ENCODE results near the gene UEVLD. TPM values are rescaled to one million over a fixed set of nuclear protein-coding genes. Genes with fewer than 3 reads are reported as not detected.

Gene UEVLD
- total RNA-seq, 1 donor from 2014 or later, result 21.4 TPM

GRCh38 chr11:18492888-18493287, 95.6 kb downstream of the UEVLD start:
- H3K4me1 Mint-ChIP-seq (ENCODE audit: low read depth), result peaks cover 19% of the 10 kb centered on the region
- DNase-seq (ENCODE audit: low spot score), result no peak
- H3K27ac Mint-ChIP-seq (ENCODE audit: unreplicated experiment), result no peak overlapping the region
- no peaks in the 10 kb centered on the region for H3K27me3 Mint-ChIP-seq (ENCODE audit: low read depth)
- H3K4me3 Mint-ChIP-seq (ENCODE audit: unreplicated experiment), result no peak overlapping the region
- TF ChIP-seq CTCF (IDR thresholded peaks at IDR 0.05), result no peak
- peaks cover 14% of the 10 kb centered on the region for H3K36me3 Mint-ChIP-seq (ENCODE audit: low read depth)
- H3K9me3 Mint-ChIP-seq (ENCODE audit: low read depth), result no peaks in the 10 kb centered on the region

GRCh38 chr11:18491924-18492323, 96.6 kb downstream of the UEVLD start:
- no peak for DNase-seq (ENCODE audit: low spot score)
- no peaks in the 10 kb centered on the region for H3K9me3 Mint-ChIP-seq (ENCODE audit: low read depth)
- no peak overlapping the region for H3K27ac Mint-ChIP-seq (ENCODE audit: unreplicated experiment)
- no peak for TF ChIP-seq CTCF (IDR thresholded peaks at IDR 0.05)
- H3K36me3 Mint-ChIP-seq (ENCODE audit: low read depth), result peaks cover 15% of the 10 kb centered on the region
- no peak overlapping the region for H3K4me3 Mint-ChIP-seq (ENCODE audit: unreplicated experiment)
- no peaks in the 10 kb centered on the region for H3K27me3 Mint-ChIP-seq (ENCODE audit: low read depth)
- peaks cover 19% of the 10 kb centered on the region for H3K4me1 Mint-ChIP-seq (ENCODE audit: low read depth)

- H3K36me3 Mint-ChIP-seq (ENCODE audit: low read depth), result peaks cover 15% of the 10 kb centered on the region
Observed at GRCh38 chr11:18490736-18491485, 97.6 kb downstream of the UEVLD start.

GRCh38 chr11:18490319-18490718, 98.2 kb downstream of the UEVLD start:
- Mint-ChIP-seq H3K36me3 (ENCODE audit: low read depth) (peaks cover 12% of the 10 kb centered on the region), H3K4me3 (ENCODE audit: unreplicated experiment) (no peak overlapping the region), H3K9me3 (ENCODE audit: low read depth) (no peaks in the 10 kb centered on the region), H3K27me3 (ENCODE audit: low read depth) (no peaks in the 10 kb centered on the region), H3K4me1 (ENCODE audit: low read depth) (peaks cover 19% of the 10 kb centered on the region), H3K27ac (ENCODE audit: unreplicated experiment) (no peak overlapping the region)
- DNase-seq (ENCODE audit: low spot score), result no peak
- TF ChIP-seq CTCF (IDR thresholded peaks at IDR 0.05), result no peak

More at GRCh38 chr11:18490736-18491485, 97.6 kb downstream of the UEVLD start:
- TF ChIP-seq CTCF (IDR thresholded peaks at IDR 0.05), result no peak
- no peak for DNase-seq (ENCODE audit: low spot score)
- no peak overlapping the region for H3K27ac Mint-ChIP-seq (ENCODE audit: unreplicated experiment)
- no peak overlapping the region for H3K4me3 Mint-ChIP-seq (ENCODE audit: unreplicated experiment)
- peaks cover 19% of the 10 kb centered on the region for H3K4me1 Mint-ChIP-seq (ENCODE audit: low read depth)
- no peaks in the 10 kb centered on the region for H3K9me3 Mint-ChIP-seq (ENCODE audit: low read depth)
- H3K27me3 Mint-ChIP-seq (ENCODE audit: low read depth), result no peaks in the 10 kb centered on the region

DNA sequence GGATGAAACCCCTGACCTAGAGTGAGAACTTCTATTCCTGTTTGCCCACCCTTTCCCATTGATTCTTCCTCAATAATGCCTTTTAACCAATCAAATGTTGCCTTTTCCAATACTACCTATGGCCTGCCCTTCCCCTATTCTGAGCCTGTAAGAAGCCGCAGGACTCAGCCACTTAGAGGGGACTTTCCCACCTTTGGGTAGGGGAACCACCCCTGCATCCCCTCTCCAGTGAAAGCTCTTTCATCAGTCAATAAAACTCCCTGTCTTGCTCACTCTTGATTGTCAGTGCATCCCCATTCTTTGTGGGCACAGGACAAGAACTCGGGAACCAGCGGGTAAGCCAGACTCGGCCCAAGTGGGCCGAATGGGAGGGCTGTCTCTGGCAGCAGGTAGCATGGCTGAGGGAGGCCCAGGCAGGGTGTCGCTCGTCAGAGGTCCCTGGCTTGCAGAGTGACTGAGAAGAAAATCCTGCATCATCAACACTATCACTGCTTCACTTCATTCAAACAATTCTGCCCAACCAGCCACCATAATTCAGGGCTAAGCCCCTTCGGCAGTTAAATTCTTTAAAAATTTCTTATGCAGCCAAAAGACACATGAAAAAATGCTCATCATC, 102.5 kb downstream of the UEVLD start:
- Mint-ChIP-seq H3K27ac (ENCODE audit: unreplicated experiment) (no peak overlapping the region), H3K9me3 (ENCODE audit: low read depth) (no peaks in the 10 kb centered on the region), H3K4me1 (ENCODE audit: low read depth) (peaks cover 8% of the 10 kb centered on the region), H3K36me3 (ENCODE audit: low read depth) (peaks cover 34% of the 10 kb centered on the region), H3K4me3 (ENCODE audit: unreplicated experiment) (no peak overlapping the region), H3K27me3 (ENCODE audit: low read depth) (no peaks in the 10 kb centered on the region)
- TF ChIP-seq CTCF (IDR thresholded peaks at IDR 0.05), result no peak
- no peak for DNase-seq (ENCODE audit: low spot score)

Other genes starting within 250 kb of the UEVLD start
- 427 to 1,078 TPM (median 1,049 TPM) in 3 replicates for gene LDHA, start 194.2 kb downstream of the UEVLD start, total RNA-seq
- gene LDHC, start 176.4 kb downstream of the UEVLD start, total RNA-seq, result 0.26 to 0.62 TPM (median 0.48 TPM) in 3 replicates
- gene LDHAL6A, start 132.9 kb downstream of the UEVLD start, total RNA-seq, result not detected in 3 replicates
- 54.7 to 59.8 TPM (median 55.4 TPM) in 3 replicates for gene TSG101, start 61.8 kb downstream of the UEVLD start, total RNA-seq
- 2.2 to 4.6 TPM (median 4.1 TPM) in 3 replicates for gene MISFA, start 11.1 kb upstream of the UEVLD start, total RNA-seq
- 19.6 to 23.3 TPM (median 20.4 TPM) in 3 replicates for gene SPTY2D1, start 45.6 kb upstream of the UEVLD start, total RNA-seq
- 3.1 to 3.6 TPM (median 3.5 TPM) in 3 replicates for gene TMEM86A, start 110.0 kb upstream of the UEVLD start, total RNA-seq
- gene IGSF22, start 137.5 kb upstream of the UEVLD start, total RNA-seq, result not detected in 3 replicates
- gene PTPN5, start 203.1 kb upstream of the UEVLD start, total RNA-seq, result not detected in 3 replicates

Data from chondrocyte (in vitro differentiated cells).